H9 (cell line): ENCODE data around the gene CASP12. TPM values are rescaled to one million over a fixed set of nuclear protein-coding genes. Genes with fewer than 3 reads are reported as not detected.

Source experiments
- DNase-seq: peaks from one replicate; pipeline ENCODE4 v3.0.0-alpha.2; 2017
- H2AFZ ChIP-seq: one replicate; pipeline ENCODE4 v1.6.1; 2013; ENCODE audit warnings: mild to moderate bottlenecking, low read length, control low read depth, moderate library complexity
- H2AK5ac ChIP-seq: 2 replicates; pipeline ENCODE4 v1.6.1; 2013; ENCODE audit warnings: low read length, control low read depth, mixed read lengths; ENCODE audit not compliant: insufficient read length
- H2BK120ac ChIP-seq: one replicate; pipeline ENCODE4 v1.6.1; 2013; ENCODE audit warnings: low read depth, mild to moderate bottlenecking, low read length, control low read depth, inconsistent platforms; ENCODE audit not compliant: poor library complexity, severe bottlenecking
- H2BK12ac ChIP-seq: 2 replicates; pipeline ENCODE4 v1.6.1; 2013; ENCODE audit warnings: low read length, control low read depth, mixed read lengths, low read depth; ENCODE audit not compliant: insufficient read length
- H2BK15ac ChIP-seq: 2 replicates; pipeline ENCODE4 v1.6.1; 2013; ENCODE audit warnings: low read depth, low read length, control low read depth
- H2BK20ac ChIP-seq: one replicate; pipeline ENCODE4 v1.6.1; 2013; ENCODE audit warnings: low read depth, mild to moderate bottlenecking, low read length, control low read depth, inconsistent platforms; ENCODE audit not compliant: poor library complexity, severe bottlenecking
- H2BK5ac ChIP-seq: 2 replicates; pipeline ENCODE4 v1.6.1; 2013; ENCODE audit warnings: low read length, control low read depth, mixed read lengths; ENCODE audit not compliant: insufficient read length
- H3K14ac ChIP-seq: 2 replicates; pipeline ENCODE4 v1.6.1; 2013; ENCODE audit warnings: low read length, control low read depth; ENCODE audit not compliant: insufficient read depth
- H3K18ac ChIP-seq: 2 replicates; pipeline ENCODE4 v1.6.1; 2013; ENCODE audit warnings: low read depth, mild to moderate bottlenecking, mixed read lengths, low read length, control low read depth; ENCODE audit not compliant: insufficient read length
- H3K23ac ChIP-seq: 2 replicates; pipeline ENCODE4 v1.6.1; 2013; ENCODE audit warnings: low read length, control low read depth, mixed read lengths, low read depth; ENCODE audit not compliant: insufficient read length
- H3K23me2 ChIP-seq: 2 replicates; pipeline ENCODE4 v1.6.1; 2013; ENCODE audit warnings: low read depth, mild to moderate bottlenecking, mixed read lengths, low read length, control low read depth; ENCODE audit not compliant: insufficient read length, poor library complexity, severe bottlenecking
- H3K27ac ChIP-seq: 2 replicates; pipeline ENCODE4 v1.5.1; 2013; ENCODE audit warnings: low read length, control low read depth, mixed read lengths, low read depth; ENCODE audit not compliant: insufficient read length
- H3K27me3 ChIP-seq: 2 replicates; pipeline ENCODE4 v1.6.1; 2013; ENCODE audit warnings: low read length, control low read depth, inconsistent platforms; ENCODE audit not compliant: insufficient read depth
- H3K4ac ChIP-seq: 2 replicates; pipeline ENCODE4 v1.6.1; 2013; ENCODE audit warnings: low read depth, mild to moderate bottlenecking, control low read depth, inconsistent platforms, low read length, moderate library complexity
- H3K4me1 ChIP-seq: 2 replicates; pipeline ENCODE4 v1.6.1; 2013; ENCODE audit warnings: low read length, control low read depth, inconsistent platforms; ENCODE audit not compliant: insufficient read depth
- H3K4me2 ChIP-seq: 2 replicates; pipeline ENCODE4 v1.6.1; 2013; ENCODE audit warnings: low read length, control low read depth, mixed read lengths; ENCODE audit not compliant: insufficient read length, insufficient read depth
- H3K56ac ChIP-seq: 2 replicates; pipeline ENCODE4 v1.6.1; 2013; ENCODE audit warnings: low read depth, mild to moderate bottlenecking, mixed read lengths, low read length, control low read depth; ENCODE audit not compliant: insufficient read length
- H3K79me1 ChIP-seq: 2 replicates; pipeline ENCODE4 v1.6.1; 2013; ENCODE audit warnings: low read depth, mild to moderate bottlenecking, moderate library complexity, low read length, control low read depth, inconsistent platforms; ENCODE audit not compliant: insufficient read depth, poor library complexity, severe bottlenecking
- H3K79me2 ChIP-seq: 2 replicates; pipeline ENCODE4 v1.6.1; 2013; ENCODE audit warnings: low read length, control low read depth, inconsistent platforms; ENCODE audit not compliant: insufficient read depth
- H3K9ac ChIP-seq: 2 replicates; pipeline ENCODE4 v1.6.1; 2013; ENCODE audit warnings: low read length, control low read depth, mixed read lengths; ENCODE audit not compliant: insufficient read length; ENCODE audit errors: extremely low read depth
- H3K9me3 ChIP-seq: one replicate; pipeline ENCODE4 v1.6.1; 2013; ENCODE audit warnings: low read depth, low read length, inconsistent platforms; ENCODE audit not compliant: control insufficient read depth
- H3T11ph ChIP-seq: one replicate; pipeline ENCODE4 v1.6.1; 2013; ENCODE audit warnings: mild to moderate bottlenecking, low read length, control low read depth, inconsistent platforms
- H4K20me1 ChIP-seq: one replicate; pipeline ENCODE4 v1.6.1; 2013; ENCODE audit not compliant: control insufficient read depth, insufficient read length, insufficient read depth
- H4K5ac ChIP-seq: 2 replicates; pipeline ENCODE4 v1.6.1; 2013; ENCODE audit warnings: low read depth, mild to moderate bottlenecking, mixed read lengths, low read length, control low read depth; ENCODE audit not compliant: insufficient read length
- H4K8ac ChIP-seq: replicated peaks from 2 replicates; pipeline ENCODE4 v1.6.1; 2013; ENCODE audit warnings: low read length, control low read depth, mixed read lengths, low read depth; ENCODE audit not compliant: insufficient read length
- H4K91ac ChIP-seq: 2 replicates; pipeline ENCODE4 v1.6.1; 2013; ENCODE audit warnings: low read depth, mild to moderate bottlenecking, moderate library complexity, mixed read lengths, low read length, control low read depth; ENCODE audit not compliant: insufficient read length
- H3K27ac Mint-ChIP-seq, 3 experiments: 2 replicates in 2 of 3; 3 replicates in 1 of 3; pipeline ENCODE4 v1.8.0; 2020 to 2021; ENCODE audit warnings: mixed read lengths in 3 of 3, mild to moderate bottlenecking in 1 of 3, moderate library complexity in 1 of 3
- H3K27me3 Mint-ChIP-seq: 2 replicates; pipeline ENCODE4 v1.8.0; 2021; ENCODE audit warnings: low read depth, mild to moderate bottlenecking, moderate library complexity, mixed read lengths
- H3K36me3 Mint-ChIP-seq, 3 experiments: 2 replicates in 2 of 3; 3 replicates in 1 of 3; pipeline ENCODE4 v1.8.0; 2020 to 2021; ENCODE audit warnings: low read depth in 3 of 3, mixed read lengths in 3 of 3; ENCODE audit not compliant: insufficient read depth in 1 of 3
- H3K4me1 Mint-ChIP-seq, 2 experiments: 2 replicates each; pipeline ENCODE4 v1.8.0; 2020; ENCODE audit warnings: mixed read lengths in 2 of 2
- H3K4me3 Mint-ChIP-seq, 2 experiments: 2 replicates in 1 of 2; 3 replicates in 1 of 2; pipeline ENCODE4 v1.8.0; 2020 to 2021; ENCODE audit warnings: mild to moderate bottlenecking in 2 of 2, mixed read lengths in 2 of 2, moderate library complexity in 1 of 2
- H3K9me3 Mint-ChIP-seq, 2 experiments: 2 replicates in 1 of 2; 3 replicates in 1 of 2; pipeline ENCODE4 v1.8.0; 2020; ENCODE audit warnings: mild to moderate bottlenecking in 2 of 2, mixed read lengths in 2 of 2, moderate library complexity in 1 of 2
- CTCF ChIP-seq: fragments of 200-600 bp; sonication (generic); conservative IDR thresholded peaks from 3 replicates; pipeline ENCODE4 v1.8.0; 2021; ENCODE audit warnings: antibody characterized with exemption, mild to moderate bottlenecking
- WGBS: extraction: QIAGEN DNeasy Blood & Tissue Kit; methylation state at CpG from one replicate; pipeline ENCODE4 v1.1.7; 2013; ENCODE audit warnings: missing lambda C conversion rate, low lambda C conversion rate, mixed read lengths; ENCODE audit not compliant: insufficient read length; ENCODE audit errors: extremely low coverage; 5-methylcytosine and 5-hydroxymethylcytosine counted together
- total RNA-seq: library from RNA; stranded (reverse); gene quantifications from 2 replicates; pipeline ENCODE4 v1.2.1, GENCODE V29; 2021

The CASP12 gene
- total RNA-seq, 1 experiment from 2014 or later: not detected

GRCh38 chr11:104891135-104891534, 7.1 kb downstream of the CASP12 start:
- Histone ChIP-seq H3K79me1 (no peaks in the 10 kb centered on the region), H3K4me2 (no peak overlapping the region), H2BK5ac (no peak overlapping the region), H2BK120ac (no peak overlapping the region), H3K79me2 (no peaks in the 10 kb centered on the region), H3K23ac (no peak overlapping the region), H3K9me3 (no peaks in the 10 kb centered on the region), H2BK20ac (no peak overlapping the region), H3K14ac (no peak overlapping the region), H3K9ac (no peak overlapping the region), H2AFZ (no peak overlapping the region), H3T11ph (no peak overlapping the region), H2BK12ac (no peak overlapping the region), H3K4me1 (peaks cover 6% of the 10 kb centered on the region; the same call in 1 of the 2 replicates), H3K23me2 (no peaks in the 10 kb centered on the region), H2AK5ac (no peak overlapping the region), H3K27ac (no peak overlapping the region), H3K4ac (no peak overlapping the region), H4K5ac (no peak overlapping the region), H4K20me1 (no peaks in the 10 kb centered on the region), H2BK15ac (no peak overlapping the region), H4K8ac (no peak overlapping the region), H3K18ac (no peak overlapping the region), H3K27me3 (no peaks in the 10 kb centered on the region), H4K91ac (no peak overlapping the region), H3K56ac (no peak overlapping the region)
- Mint-ChIP-seq H3K36me3 (no peaks in the 10 kb centered on the region; a peak in 1 of 7 replicates), H3K27ac (no peak overlapping the region), H3K9me3 (no peaks in the 10 kb centered on the region; a peak in 1 of 5 replicates), H3K27me3 (no peaks in the 10 kb centered on the region), H3K4me3 (no peak overlapping the region), H3K4me1 (peaks cover 20 to 22% of the 10 kb centered on the region in 2 experiments)
- DNase-seq: no peak
- WGBS: no CpG with 5 or more reads among the region's 4 CpGs
- no peak for TF ChIP-seq CTCF
